Epithelial cell of umbilical artery (primary cell): ENCODE results near the gene DRD1. TPM values are rescaled to one million over a fixed set of nuclear protein-coding genes. Genes with fewer than 3 reads are reported as not detected.

Experiments
- total RNA-seq: library from RNA; depleted of rRNA; stranded (reverse); fragments of >200 nt; gene quantifications from 2 replicates; pipeline ENCODE4 v1.2.3, GENCODE V29; 2014

DRD1 gene
- not detected in 2 replicates for total RNA-seq

DNA sequence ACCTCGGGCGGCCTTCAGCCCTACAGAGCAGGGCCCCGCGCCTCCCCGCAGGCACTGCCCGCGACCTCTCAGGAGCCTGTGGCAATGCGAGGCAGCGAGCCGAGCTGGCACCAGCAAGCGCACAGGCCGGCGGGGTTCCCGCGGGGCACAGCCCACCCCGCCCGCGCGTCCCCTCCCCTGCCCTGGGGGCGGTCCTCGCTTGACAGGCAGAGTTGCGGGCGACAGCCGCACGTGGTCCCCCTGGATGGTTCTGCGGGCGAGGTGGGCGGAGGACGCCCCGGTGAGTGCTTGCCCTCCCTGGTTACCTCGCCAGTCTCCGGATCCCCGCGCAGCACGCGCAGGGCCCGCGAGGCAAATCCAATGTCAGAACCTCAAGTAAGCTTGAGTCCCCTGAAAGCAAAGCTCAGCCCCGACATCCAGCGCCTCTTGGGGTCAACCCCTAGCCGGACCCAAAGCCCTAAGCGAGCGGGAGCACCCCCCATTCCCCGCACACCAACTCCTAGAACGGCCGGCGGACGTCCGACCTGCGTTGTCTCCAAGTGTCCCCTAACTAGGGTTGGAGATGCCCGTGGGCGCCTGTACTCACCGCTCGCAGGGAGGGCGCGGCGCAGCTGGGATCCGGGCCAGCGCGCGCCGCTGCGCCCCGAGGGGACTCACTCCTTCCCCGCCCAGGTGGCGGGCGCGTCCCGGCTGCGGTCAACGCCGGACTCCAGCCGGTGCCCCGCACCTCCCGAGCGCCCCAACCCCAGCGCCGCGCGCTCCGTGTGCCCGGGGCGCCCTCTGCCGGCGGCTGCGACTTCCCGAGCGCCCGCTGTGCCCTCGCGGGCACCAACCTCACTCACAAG, at the start of gene DRD1:
TSS of gene DRD1 (minus strand) at position 123 of the 845 bp plus-strand sequence. CDS start 1,083 bp downstream, outside the sequence.

GRCh38 chr5:175478384-175479124, 34.6 kb upstream of the DRD1 start, which contains the start of gene SFXN1:
SFXN1 (plus strand) TSS chr5:175478560; CDS start chr5:175492104, 13,544 bp downstream.

Other genes starting within 250 kb of the DRD1 start
- gene SFXN1, start 34.4 kb upstream of the DRD1 start, total RNA-seq = 153 and 164 TPM in 2 replicates
- not detected in 2 replicates for gene HRH2, start 213.9 kb upstream of the DRD1 start, total RNA-seq